GM19397 (cell line): ENCODE results near the gene NSD1.
A peak's percentile ranks its signal among the peaks of the same experiment; 100 is the strongest.

Source experiments
- ATAC-seq: cut with Tn5 transposase; IDR thresholded peaks from one replicate; pipeline ENCODE4 v1.9.1; 2021; ENCODE audit warnings: mild to moderate bottlenecking, moderate library complexity; ENCODE audit not compliant: unreplicated experiment

The NSD1 gene, protein sequence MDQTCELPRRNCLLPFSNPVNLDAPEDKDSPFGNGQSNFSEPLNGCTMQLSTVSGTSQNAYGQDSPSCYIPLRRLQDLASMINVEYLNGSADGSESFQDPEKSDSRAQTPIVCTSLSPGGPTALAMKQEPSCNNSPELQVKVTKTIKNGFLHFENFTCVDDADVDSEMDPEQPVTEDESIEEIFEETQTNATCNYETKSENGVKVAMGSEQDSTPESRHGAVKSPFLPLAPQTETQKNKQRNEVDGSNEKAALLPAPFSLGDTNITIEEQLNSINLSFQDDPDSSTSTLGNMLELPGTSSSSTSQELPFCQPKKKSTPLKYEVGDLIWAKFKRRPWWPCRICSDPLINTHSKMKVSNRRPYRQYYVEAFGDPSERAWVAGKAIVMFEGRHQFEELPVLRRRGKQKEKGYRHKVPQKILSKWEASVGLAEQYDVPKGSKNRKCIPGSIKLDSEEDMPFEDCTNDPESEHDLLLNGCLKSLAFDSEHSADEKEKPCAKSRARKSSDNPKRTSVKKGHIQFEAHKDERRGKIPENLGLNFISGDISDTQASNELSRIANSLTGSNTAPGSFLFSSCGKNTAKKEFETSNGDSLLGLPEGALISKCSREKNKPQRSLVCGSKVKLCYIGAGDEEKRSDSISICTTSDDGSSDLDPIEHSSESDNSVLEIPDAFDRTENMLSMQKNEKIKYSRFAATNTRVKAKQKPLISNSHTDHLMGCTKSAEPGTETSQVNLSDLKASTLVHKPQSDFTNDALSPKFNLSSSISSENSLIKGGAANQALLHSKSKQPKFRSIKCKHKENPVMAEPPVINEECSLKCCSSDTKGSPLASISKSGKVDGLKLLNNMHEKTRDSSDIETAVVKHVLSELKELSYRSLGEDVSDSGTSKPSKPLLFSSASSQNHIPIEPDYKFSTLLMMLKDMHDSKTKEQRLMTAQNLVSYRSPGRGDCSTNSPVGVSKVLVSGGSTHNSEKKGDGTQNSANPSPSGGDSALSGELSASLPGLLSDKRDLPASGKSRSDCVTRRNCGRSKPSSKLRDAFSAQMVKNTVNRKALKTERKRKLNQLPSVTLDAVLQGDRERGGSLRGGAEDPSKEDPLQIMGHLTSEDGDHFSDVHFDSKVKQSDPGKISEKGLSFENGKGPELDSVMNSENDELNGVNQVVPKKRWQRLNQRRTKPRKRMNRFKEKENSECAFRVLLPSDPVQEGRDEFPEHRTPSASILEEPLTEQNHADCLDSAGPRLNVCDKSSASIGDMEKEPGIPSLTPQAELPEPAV (N-terminal part only)

DNA sequence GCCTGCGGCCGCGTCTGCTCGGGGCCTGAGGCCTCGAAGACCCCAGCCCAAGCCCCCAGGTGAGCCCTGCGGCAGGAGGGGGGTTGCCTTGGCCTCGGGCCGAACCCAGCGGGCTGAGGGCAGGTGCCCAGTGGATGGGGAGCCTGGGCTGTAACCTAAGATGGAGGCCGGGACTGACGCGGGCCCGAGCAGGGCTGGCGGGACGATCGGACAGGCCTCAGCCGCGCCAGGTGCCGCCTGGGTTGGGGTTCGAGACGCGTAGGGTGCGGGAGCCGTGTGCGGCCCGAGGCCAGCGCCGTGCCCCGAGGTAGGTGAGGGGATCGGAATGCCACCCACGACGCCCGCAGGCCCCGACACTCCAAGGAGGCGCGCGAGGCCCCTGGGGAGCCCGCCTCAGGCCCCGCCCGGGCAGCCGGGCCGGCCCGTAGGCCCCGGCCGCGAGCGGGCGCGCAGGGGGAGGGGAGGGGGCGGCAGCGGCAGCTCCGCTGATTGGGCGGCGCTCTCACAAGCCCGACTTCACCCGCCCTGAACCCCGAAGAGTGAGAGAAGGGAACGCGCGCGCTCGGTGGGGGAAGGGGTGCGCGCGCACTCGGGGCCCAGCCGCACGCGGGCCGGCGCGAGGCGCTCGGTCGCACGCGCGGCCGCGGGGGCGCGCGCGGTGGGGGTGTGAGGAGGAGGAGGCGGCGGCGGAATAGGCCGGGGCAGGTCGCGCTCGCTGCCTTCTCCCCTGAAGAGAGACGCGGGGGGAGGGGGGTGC lies at the start of gene NSD1:
TSS of gene NSD1 (plus strand) at position 678 of the 757 bp plus-strand sequence. CDS start 1,331 bp downstream, outside the sequence.
- peak; percentile 59 for ATAC-seq

DNA sequence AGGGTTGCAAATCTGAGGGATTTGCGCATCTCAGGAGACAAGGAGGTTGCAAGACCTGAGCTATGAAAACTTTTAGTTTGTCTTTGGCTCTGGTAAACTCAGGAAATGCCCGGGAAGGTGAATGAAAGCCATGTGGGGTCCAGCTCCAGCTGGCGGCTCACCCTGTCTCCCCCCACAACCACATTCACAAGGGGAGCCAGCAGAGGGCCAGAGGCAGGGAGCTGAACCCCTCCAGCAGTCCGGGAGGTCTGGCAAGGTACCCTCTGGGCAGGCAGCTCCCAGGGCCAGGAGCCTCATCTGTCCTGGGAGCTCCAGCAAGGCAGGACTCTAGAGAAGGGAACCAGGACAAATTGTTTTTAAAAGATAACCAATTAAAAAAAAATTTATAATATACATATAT lies 49.4 kb upstream of the NSD1 start:
- no peak for ATAC-seq

DNA sequence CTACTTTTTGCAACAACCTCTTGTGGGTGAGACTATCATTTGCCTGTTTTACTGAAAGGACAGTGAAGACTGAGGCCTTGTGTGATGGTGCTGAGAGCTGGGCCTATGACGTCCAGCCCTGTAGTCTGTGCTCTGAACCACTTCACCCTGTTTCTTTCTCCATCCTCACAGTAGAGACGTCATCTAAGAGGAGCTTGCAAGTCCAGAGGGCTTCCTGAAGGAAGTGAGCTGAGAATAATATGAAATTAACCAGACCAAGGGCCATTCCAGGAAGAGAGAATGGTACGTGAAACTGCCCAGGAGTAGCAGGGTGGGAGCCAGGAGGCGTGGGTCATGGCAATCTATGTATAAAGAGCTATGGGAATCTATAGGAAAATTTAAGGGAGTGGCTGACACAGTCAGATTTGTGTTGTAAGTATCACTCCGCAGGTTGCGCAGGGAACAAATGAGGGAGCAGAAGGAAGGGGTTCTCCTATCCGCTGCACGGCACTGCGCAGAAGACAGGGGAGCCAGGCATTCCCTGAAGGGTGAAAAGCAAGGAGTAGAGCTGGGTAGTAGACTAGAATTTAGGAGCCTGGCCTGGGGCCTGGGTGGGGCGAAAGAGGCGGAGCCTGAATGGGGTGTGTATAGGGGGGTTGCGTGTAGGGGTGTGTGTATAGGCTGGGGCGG lies 47.5 kb upstream of the NSD1 start:
- ATAC-seq = no peak

DNA sequence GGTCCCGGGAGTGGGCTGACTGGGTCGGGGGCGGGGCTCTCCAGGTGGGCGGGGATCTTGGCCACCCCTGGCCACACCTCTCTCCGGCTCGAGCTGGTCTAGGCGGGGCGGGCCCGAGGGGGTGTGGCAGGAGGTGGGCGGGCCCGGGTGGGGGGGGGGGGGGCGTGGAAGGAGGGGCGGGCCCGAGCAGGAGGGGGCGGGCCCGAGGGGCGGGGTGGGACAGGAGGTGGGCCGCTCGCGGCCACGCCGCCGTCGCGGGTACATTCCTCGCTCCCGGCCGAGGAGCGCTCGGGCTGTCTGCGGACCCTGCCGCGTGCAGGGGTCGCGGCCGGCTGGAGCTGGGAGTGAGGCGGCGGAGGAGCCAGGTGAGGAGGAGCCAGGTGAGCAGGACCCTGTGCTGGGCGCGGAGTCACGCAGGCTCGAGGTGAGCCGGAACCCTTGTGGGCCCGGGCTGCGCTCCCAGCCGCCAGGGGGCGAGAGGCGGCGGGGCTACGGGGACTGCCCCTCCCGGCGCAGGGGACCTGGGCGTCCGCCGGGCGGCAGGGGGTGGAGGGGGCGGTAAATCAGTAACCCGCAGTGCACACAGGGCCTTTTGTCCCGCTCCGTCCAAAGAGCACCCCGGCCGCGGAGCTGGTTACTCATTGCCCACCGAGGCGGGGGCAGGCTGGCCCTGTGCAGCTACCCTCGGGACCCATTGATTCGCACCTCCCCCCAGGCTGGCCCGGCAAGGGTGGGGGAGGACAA lies 46.7 kb upstream of the NSD1 start, which contains the start of gene FGFR4:
TSS of gene FGFR4 (plus strand) at position 262 of the 744 bp plus-strand sequence. CDS start 2,688 bp downstream, outside the sequence.
- ATAC-seq = peak; percentile 69

DNA sequence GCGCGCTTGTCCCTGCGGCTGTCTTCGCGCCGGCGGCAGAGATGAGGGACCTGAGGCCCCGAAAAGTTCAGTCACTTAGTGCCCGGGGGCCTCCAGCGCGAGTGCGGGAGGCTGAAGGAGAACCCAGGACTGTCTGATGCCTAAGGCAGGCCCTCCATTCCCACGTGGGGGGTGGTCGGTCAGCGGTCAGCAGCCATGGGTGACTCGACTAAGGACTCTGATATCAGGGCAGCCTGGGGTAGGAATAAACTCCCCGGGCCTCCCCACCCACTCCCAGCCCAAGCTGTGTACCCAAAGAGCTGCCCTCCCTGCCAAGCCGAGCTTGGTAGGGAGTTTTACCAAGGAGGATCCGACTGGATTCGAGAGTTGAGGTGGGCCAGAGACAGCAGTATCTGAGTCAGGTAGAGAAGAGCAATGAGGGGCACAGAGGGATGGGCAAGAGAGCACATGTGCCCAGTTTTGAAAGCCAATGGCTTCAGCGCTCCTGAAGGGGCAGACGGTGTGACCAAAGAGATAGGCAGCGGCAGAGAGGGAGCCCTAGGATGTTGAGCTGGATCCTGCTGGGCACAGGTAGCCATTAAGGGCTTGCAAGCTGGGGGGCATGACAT lies 46.1 kb upstream of the NSD1 start:
- ATAC-seq = no peak

DNA sequence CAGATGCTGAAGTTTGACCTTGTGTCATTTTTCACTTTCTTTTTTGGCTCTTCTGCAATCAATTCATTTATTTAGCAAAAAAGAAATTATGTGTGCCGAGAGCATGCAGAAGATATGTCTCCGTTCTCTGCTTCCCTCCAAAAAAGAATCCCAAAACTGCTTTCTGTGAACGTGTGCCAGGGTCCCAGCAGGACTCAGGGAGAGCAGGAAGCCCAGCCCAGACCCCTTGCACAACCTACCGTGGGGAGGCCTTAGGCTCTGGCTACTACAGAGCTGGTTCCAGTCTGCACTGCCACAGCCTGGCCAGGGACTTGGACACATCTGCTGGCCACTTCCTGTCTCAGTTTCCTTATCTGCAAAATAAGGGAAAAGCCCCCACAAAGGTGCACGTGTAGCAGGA lies 44.4 kb upstream of the NSD1 start:
- ATAC-seq = no peak

DNA sequence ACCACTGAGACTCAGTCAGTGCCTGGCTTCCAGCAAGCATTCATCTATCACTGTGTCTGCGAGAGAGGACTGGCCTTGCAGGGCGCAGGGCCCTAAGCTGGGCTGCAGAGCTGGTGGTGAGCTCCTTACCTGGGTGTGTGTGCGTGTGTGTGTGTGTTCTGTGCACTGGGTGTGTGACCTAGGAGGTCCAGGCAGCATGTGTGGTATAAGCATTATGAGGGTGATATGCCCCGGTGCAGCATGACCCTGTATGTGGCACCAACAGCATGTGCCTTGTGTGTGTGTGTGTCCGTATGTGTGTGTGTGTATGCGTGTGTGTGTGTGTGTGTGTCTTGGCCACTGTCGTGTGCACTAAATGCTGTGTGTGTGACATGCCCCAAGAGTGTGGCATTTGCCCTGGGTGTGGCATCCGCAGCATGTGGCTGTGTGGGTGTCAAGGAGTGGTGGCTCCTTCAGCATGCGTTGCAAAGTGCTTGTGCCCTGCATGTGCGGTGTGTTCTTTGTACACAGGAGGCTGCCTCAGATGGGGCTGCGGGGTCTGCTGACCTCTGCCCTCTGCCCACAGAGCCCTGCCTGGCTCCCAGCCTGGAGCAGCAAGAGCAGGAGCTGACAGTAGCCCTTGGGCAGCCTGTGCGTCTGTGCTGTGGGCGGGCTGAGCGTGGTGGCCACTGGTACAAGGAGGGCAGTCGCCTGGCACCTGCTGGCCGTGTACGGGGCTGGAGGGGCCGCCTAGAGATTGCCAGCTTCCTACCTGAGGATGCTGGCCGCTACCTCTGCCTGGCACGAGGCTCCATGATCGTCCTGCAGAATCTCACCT lies 43.5 kb upstream of the NSD1 start:
- ATAC-seq = no peak

DNA sequence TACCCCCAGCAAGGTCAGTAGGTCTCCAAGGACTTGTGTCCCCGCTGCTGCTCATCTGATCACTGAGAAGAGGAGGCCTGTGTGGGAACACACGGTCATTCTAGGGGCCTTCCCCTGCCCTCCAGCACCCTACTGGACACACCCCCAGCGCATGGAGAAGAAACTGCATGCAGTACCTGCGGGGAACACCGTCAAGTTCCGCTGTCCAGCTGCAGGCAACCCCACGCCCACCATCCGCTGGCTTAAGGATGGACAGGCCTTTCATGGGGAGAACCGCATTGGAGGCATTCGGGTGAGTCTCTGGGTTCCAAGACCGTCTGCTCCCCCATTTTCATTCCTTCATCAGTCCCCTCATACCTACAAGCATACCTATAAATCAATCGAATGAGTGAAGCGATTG lies 42.8 kb upstream of the NSD1 start:
- ATAC-seq = no peak

DNA sequence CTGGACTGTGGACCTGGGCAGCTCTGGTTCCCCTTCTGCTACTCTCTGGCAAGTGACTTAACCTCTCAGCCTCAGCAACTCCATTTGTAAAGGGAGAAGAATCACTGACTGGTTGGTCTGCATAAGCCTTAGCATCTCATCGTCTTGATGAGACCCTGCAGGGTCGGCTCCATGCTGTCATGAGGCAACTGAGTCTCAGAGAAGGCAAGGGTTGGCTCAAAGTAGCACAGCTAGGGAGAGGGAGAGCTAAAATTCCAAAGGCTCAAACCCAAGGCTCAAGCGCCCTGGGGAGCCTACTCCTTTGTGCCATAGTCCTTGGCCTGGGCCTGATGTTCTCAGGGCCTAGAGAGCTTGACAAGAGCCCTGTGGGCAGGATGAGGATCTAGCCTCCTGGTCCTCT lies 42.3 kb upstream of the NSD1 start:
- ATAC-seq = no peak

DNA sequence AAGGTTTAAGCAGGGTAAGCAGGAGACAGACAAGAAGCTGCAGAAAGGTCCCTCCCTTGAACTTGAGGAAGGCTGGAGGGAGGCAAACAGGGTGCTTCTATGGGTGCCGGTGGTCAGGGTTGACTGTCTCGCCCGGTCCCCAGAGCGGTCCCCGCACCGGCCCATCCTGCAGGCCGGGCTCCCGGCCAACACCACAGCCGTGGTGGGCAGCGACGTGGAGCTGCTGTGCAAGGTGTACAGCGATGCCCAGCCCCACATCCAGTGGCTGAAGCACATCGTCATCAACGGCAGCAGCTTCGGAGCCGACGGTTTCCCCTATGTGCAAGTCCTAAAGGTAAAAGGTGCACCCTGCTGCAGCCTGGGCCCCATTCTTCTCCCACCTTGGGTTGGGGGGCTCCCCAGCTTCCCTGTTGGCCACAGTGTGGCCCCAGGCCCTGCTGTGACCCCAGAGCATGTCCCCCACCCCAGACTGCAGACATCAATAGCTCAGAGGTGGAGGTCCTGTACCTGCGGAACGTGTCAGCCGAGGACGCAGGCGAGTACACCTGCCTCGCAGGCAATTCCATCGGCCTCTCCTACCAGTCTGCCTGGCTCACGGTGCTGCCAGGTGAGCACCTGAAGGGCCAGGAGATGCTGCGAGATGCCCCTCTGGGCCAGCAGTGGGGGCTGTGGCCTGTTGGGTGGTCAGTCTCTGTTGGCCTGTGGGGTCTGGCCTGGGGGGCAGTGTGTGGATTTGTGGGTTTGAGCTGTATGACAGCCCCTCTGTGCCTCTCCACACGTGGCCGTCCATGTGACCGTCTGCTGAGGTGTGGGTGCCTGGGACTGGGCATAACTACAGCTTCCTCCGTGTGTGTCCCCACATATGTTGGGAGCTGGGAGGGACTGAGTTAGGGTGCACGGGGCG lies 41.1 kb upstream of the NSD1 start:
- no peak for ATAC-seq

DNA sequence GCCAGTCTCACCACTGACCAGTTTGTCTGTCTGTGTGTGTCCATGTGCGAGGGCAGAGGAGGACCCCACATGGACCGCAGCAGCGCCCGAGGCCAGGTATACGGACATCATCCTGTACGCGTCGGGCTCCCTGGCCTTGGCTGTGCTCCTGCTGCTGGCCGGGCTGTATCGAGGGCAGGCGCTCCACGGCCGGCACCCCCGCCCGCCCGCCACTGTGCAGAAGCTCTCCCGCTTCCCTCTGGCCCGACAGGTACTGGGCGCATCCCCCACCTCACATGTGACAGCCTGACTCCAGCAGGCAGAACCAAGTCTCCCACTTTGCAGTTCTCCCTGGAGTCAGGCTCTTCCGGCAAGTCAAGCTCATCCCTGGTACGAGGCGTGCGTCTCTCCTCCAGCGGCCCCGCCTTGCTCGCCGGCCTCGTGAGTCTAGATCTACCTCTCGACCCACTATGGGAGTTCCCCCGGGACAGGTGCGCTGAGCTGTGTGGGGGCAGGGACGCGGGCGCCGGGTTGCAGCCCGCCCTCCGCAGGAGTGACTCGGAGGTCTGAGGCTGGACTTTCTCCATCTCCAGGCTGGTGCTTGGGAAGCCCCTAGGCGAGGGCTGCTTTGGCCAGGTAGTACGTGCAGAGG lies 40.4 kb upstream of the NSD1 start:
- ATAC-seq = no peak

DNA sequence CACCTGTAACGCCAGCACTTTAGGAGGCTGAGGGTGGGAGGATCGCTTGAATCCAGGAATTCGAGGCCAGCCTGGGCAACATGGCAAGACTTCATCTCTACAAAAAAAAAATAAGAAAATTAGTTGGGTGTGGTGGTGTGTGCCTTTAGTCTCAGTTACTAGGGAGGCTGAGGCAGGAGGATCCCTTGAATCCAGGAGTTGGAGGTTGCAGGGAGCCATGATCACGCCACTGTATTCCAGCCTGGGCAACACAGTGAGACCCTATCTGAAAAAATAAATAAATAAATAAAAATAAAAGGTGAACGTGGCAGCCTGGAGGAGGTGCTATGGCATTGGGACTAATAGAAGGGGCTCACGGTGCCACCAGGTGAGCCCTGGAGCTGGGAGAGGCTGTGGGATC lies 39.8 kb upstream of the NSD1 start:
- ATAC-seq = no peak

DNA sequence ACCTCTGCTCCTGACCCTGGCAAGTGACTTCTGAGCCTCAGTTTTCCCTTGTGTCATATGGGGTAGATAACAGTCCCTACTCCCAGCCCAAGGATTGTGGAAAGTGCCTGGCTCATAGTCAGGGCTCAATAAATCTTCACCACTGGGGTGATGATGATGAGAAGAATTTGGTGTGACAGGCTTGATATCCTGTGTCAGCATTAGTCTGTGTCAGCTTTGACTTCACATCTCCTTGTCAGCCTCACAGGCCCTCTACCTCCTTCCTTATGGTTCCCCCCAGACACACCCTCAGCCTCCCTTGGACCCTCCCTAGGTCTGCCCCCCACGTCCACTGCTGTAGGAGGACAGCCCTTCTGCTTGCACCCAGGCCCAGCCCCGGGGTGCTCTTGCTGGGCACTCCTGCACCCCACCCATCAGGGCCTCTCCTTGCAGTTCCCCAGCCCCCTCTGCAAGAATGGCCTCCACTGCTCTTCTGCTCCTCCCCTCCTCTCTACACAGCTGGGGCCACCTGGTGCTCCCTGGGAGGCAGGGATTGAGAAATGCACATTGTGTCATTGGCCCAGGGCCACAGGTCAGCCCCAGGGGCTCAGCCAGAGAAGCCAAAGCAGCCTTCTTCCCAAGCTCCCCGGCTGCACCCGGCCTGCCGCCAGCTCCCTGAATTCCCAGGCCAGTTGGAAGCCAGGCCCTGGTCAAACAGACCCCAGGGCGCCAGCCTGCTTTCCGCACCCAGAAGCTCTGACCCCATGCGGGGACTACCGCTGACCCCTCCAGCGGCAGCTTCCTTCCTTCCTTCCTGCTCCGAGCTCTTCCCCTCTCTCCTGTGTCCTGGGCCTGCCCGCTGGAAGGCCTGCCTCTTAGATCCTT lies 39.1 kb upstream of the NSD1 start:
- no peak for ATAC-seq

DNA sequence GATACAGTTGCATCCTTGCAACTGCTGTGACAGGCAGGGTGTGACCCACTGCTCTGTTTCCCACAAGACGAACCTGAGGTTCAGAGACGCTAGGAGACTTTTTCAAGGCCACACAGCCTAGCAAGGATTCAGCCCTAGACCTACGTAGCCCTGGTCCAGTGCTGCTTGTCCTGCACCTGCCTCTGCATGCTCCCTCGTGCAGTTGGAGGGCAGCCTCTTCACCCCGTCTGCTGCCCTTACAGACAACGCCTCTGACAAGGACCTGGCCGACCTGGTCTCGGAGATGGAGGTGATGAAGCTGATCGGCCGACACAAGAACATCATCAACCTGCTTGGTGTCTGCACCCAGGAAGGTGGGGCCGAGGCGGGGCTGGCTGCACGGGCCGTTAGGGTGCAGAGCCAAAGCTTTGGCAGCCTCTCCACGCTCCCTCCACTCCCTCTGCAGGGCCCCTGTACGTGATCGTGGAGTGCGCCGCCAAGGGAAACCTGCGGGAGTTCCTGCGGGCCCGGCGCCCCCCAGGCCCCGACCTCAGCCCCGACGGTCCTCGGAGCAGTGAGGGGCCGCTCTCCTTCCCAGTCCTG lies 38.4 kb upstream of the NSD1 start:
- no peak for ATAC-seq
